HuH-7.5 (cell line): ENCODE data around the gene RBMS3.
A peak's percentile ranks its signal among the peaks of the same experiment; 100 is the strongest.
"Not testable (repeated sequence)": the region's sequence is repeated elsewhere in the genome, so short reads cannot be mapped to it uniquely, and the experiment has no call there.

Experiments used
- DNase-seq: peaks from one replicate; pipeline ENCODE4 v3.0.0; 2011; ENCODE audit warnings: low spot score

RBMS3 gene

DNA sequence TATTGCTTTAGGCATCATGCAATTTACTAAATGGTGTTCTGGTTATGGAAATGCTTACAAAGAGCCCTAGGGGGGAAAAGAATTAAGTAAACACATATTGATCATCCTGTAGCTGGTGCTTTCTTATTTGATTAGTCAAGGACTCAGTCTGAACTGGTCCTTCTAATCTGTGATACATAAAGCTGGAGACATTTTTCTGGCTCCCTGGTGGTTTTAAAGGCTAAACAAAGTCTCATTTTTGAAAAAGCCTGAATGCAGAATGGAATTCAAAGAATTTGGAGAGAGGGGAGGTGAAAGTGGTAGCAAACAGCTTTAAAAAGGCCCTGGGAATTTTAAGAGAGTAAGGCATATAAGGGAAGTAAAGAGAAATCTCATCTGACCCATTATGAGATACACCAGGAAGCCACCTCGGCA, 149.7 kb downstream of the RBMS3 start:
- DNase-seq = no peak

- DNase-seq = no peak
Observed at GRCh38 chr3:29436612-29437323, 155.9 kb downstream of the RBMS3 start.

DNA sequence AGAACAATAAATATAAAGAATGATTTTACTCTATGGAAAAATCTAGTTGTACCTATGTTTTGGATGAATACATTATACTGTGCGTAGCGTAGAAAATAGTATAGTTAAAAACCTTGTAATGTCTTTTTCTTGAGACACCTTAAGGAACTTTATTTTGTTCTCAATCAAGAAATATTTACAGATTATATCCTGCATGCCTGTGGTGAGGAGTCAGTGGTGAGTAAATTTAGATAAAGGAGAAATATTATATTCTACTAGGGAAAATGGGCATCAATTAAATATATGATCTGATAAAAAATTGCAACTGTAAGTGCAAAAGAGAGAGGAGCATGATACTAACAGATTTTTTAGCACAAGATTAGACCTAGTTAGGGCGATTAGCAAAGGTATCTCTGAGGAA, 157.7 kb downstream of the RBMS3 start:
- no peak for DNase-seq

GRCh38 chr3:29440413-29441305, 159.8 kb downstream of the RBMS3 start:
- DNase-seq = peak; percentile 11

DNA sequence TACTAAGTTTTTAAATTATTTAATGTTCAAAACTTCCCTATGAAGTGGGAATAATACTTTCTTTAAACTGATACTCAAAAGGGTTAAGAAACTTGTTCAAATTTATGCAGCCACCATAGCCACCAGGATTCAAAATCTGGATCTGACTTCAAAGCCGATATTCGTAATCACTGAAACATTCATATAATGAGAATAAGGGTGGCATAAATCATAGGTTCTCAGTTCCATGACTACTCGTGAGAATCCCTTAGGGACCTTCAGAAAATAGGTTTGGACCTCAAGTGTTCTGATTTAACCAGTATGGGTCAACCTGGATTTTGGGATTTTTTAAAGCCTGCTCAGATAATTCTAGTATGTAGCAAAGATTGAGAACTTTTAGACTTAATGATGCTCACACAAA, 160.6 kb downstream of the RBMS3 start:
- no peak for DNase-seq

- no peak for DNase-seq
Observed at GRCh38 chr3:29447946-29448627, 167.2 kb downstream of the RBMS3 start.

DNA sequence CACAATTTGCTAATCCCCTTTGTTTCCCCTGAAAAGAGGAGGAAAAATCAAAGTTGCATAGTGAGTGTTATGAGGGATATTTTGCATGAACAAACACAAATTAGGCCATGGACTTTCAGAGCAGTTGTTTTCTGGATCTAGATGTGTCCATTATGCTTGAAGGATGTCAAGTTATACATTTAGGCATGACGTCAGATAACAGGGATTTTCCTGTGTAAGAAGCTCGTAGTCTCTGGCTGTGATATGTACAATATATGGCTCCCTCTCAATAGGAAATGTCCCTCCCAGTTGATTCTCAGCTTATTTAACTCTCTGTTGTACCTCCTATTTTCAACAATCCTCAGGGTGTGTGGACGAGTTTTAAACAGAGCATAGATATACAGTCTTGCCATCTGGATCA, 171.0 kb downstream of the RBMS3 start:
- no peak for DNase-seq

GRCh38 chr3:29452934-29453283, 172.0 kb downstream of the RBMS3 start:
- DNase-seq = no peak

DNA sequence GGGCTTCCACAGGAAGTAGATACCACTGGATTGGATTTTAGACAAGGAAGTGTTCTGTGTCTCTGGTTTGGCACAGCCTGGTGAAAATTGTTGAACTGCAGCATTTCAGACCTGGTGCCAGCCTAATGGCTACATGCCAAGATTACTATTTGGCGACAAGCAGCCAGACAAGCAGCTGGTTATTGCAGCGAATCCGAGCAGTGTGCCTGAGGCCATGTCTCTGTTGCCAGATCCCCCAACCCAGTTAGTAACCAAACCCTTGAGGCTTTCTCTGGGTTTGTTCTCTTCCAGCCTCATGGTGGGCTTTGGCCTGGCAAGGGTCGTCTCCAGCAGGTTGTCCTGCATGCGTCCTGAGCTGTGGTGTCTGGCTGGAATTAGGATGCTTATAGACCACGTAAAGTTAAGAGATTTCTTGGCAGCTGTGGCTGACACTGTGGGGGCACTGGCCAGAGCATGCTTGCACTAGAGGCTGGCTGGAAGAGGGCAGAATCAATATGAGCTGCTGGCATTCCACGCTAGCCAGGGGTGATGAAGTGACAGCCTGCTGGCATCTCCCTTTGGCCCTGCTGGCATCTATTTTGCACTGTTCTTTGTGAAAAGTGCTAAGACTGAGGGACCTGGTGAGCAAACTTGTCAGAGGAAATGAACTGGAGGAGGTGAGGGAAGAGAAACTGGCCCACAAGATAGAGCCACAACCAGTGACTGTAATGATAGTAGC, 172.6 kb downstream of the RBMS3 start:
- no peak for DNase-seq

- no peak for DNase-seq
Observed at GRCh38 chr3:29454161-29454611, 173.3 kb downstream of the RBMS3 start.

DNA sequence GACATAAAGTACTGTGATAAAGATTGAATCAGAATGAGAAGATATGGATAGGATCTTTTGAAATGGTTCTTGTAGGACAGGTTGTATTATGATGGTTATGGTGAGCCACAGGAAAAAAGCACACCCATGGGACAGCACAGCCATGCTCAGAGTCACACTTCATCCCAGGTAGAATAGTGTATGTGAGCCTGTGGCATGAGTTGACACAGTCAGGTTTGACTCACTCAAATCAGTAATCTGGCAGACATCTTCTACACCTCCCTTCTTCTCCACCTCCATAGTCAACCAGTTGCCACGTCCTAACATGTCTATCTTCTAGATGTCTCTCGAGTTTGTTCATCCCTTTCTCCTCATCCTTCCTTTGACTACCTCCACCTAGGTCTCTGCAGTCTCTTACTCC, 176.0 kb downstream of the RBMS3 start:
- no peak for DNase-seq

DNA sequence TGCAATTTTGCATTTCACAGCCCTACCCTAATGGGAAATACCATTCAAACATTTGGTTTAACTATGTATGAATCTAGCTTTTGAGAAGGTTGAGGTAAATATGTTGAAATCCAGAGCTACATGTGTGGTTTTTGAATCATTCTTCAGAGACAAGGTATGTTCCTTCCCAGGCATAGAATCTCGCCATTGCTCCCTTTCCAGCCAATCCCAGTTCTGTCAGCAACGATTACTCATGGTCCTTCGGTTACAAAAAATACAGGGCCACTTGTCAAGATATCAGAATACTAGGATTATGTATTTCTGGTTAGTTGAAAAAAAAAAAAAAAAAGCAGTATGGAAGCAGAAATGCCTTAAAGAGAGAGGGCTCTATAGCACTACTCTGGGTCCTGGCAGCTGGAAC, 182.4 kb downstream of the RBMS3 start:
- no peak for DNase-seq

DNA sequence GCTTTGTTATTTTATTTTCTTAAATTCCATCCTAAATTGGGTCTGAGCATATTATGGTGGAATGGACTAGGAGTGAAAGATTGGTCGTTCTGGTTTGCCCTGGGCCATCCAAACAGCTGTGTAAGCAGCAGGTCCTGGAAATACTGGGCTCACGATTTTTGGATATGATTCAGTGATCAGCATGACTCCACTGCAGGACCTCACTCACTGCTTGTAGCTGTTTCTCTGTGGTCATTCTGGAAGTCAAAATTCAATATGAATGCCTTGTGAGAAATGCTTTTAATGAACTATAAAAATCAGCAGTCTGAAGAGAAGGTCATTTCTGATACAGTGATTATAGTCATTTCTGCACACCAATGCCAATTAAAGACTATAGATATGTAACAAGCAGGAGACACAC, 185.0 kb downstream of the RBMS3 start:
- no peak for DNase-seq

GRCh38 chr3:29466442-29466841, 185.6 kb downstream of the RBMS3 start:
- no peak for DNase-seq

GRCh38 chr3:29468187-29468586, 187.3 kb downstream of the RBMS3 start:
- DNase-seq = no peak

- DNase-seq = not testable (repeated sequence)
Observed at GRCh38 chr3:29473481-29474170, 192.8 kb downstream of the RBMS3 start.

GRCh38 chr3:29475305-29475840, 194.5 kb downstream of the RBMS3 start:
- no peak for DNase-seq

DNA sequence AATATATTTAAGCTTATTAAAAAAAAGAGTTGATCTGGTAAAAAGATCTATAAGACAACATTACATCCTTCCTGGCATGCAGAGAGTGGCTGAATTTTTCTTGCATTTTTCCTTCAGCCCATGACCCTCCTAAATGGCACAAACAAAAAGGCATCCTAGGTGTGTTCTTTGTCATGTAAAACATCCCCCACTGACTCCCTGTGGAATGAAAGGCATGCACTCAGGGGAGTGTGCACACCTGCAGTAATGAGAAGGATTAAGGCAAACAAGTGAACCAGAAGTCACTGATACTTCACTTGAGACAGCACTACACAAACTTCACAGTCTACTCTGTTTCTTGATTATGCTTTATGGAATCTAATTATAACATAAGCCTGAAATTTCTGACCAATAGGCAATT, 195.0 kb downstream of the RBMS3 start:
- DNase-seq = no peak

GRCh38 chr3:29478611-29479010, 197.7 kb downstream of the RBMS3 start:
- DNase-seq = no peak

GRCh38 chr3:29481249-29481648, 200.4 kb downstream of the RBMS3 start:
- no peak for DNase-seq
